Stimulated activated CD4-positive, alpha-beta T cell treated with anti-CD3 and anti-CD28 coated beads, Interleukin-12 subunit alpha, Interleukin-12 subunit beta, amount 100 ng/mL, for 24 hours (primary cell): Measurements from ENCODE around the gene PTH2R.
"Not testable (repeated sequence)": the region's sequence is repeated elsewhere in the genome, so short reads cannot be mapped to it uniquely, and the experiment has no call there.

Experiments used
- DNase-seq, 2 experiments: peaks; one replicate each; pipeline ENCODE4 v3.0.0-alpha.2; 2020; ENCODE audit warnings: low read depth in 2 of 2

PTH2R gene

GRCh38 chr2:208482453-208483015, 75.9 kb downstream of the PTH2R start:
- DNase-seq = not testable (repeated sequence)

- DNase-seq = no peak
Measured at GRCh38 chr2:208485390-208485789, 78.8 kb downstream of the PTH2R start.

GRCh38 chr2:208488686-208489564, 82.3 kb downstream of the PTH2R start:
- no peak for DNase-seq

GRCh38 chr2:208489687-208490086, 83.1 kb downstream of the PTH2R start:
- DNase-seq = no peak

GRCh38 chr2:208490492-208490891, 83.9 kb downstream of the PTH2R start:
- DNase-seq = no peak

DNA sequence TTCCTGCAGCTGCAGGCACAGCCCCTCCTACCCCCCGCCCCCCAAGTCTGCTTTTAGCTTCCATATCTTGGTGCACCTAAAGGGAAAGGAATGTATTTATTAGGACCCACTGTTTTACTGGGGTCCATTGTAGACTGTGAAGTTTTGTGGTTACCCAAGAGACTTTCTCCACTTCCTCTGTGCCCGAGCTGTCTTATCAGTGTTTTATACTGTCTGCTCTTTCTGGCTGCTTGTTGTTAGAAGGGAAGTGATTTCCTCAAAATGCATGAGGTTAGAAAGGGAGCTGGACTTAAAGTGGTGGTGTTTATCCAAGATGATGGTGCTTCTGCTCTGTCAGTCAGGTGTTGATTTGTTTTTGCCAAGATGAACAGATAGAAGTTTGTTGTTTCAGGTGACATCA, 85.0 kb downstream of the PTH2R start:
- DNase-seq = no peak

- no peak for DNase-seq
Measured at GRCh38 chr2:208492069-208492468, 85.5 kb downstream of the PTH2R start.

GRCh38 chr2:208493186-208493585, 86.6 kb downstream of the PTH2R start:
- no peak for DNase-seq

DNA sequence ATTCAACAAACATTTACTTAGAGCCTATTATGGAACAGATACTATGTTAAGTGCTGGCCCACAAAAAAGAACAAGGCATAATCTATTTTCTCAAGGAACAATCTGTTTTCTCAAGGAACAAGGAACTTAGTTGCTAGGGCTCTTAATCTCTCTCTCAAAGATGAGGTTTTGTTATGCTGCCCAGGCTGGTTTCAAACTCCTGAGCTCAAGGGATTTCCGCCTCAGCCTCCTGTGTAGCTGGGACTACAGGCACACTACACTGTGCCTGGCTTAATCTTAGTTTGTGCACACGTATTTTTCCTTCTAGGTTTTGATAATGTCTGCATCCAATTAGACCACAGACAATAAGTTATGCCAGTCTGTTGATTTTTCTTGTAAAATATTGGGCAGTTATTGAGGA, 89.5 kb downstream of the PTH2R start:
- no peak for DNase-seq

DNA sequence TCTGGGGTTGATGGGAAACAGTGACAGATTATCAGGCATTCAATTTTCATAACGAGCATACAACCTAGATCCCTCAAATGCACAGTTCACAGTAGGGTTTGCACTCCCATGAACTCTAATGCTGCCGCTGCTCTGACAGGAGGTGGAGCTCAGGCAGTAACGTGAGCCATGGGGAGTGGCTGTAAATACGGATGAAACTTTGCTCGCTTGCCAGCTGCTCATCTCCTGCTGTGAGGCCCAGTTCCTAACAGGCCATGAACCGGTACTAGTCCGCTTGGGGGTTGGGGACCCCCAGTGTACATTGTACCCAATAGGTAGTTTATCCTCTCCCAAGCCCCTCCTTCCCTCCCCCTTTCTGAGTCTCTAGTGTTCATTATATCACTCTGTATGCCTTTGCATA, 94.6 kb downstream of the PTH2R start:
- no peak for DNase-seq

- no peak for DNase-seq
Measured at GRCh38 chr2:208502288-208502687, 95.7 kb downstream of the PTH2R start.

DNA sequence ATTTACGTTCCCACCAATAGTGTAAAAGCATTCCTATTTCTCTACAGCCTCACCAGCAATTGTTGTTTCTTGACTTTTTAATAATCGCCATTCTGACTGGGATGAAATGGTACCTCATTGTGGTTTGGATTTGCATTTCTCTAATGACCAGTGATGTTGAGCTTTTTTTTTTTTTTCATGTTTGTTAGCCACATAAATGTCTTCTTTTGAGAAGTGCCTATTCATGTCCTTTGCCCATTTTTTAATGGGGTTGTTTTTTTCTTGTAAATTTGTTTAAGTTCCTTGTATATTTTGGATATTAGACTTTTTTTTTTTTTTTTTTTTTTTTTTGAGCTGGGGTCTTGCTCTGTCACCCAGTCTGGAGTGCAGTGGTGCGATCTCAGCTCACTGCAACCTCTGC, 98.8 kb downstream of the PTH2R start:
- DNase-seq = not testable (repeated sequence)

GRCh38 chr2:208509586-208509985, 103.0 kb downstream of the PTH2R start:
- DNase-seq = no peak

GRCh38 chr2:208511016-208511415, 104.4 kb downstream of the PTH2R start:
- DNase-seq = no peak

- DNase-seq = no peak
Measured at GRCh38 chr2:208511573-208511972, 105.0 kb downstream of the PTH2R start.

DNA sequence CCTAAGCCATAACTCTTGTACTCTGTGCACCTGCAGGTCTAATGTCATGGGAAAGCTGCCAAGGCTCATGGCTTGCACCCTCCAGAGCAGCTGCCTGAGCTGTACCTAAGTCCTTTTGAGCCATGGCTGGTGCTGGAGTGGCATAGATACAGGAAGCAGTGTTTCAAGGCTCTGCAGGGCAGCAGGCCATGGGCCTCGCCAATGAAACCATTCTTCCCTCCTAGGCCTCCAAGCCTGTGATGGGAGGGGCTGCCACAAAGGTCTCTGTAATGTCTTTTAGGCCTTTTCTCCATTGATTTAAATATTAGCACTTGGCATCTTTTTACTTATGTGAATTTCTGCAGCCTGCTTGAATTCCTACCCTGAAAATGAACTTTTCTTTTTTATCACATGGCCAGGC, 108.5 kb downstream of the PTH2R start:
- DNase-seq = no peak

DNA sequence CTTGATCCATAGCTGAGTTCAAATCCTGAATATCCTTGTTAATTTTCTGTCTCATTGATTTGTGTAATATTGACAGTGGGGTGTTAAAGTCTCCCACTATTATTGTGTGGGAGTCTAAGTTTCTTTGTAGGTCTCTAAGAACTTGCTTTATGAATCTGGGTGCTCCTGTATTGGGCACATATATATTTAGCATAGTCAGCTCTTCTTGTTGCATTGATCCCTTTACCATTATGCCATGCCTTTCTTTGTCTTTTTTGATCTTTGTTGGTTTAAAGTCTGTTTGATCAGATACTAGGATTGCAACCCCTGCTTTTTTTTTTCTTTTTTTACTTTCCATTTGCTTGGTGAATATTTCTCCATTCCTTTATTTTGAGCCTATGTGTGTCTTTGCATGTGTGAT, 116.5 kb downstream of the PTH2R start:
- not testable (repeated sequence) for DNase-seq

GRCh38 chr2:208525165-208525564, 118.6 kb downstream of the PTH2R start:
- DNase-seq = not testable (repeated sequence)

- no peak for DNase-seq
Measured at GRCh38 chr2:208529796-208530195, 123.2 kb downstream of the PTH2R start.

- no peak for DNase-seq
Measured at GRCh38 chr2:208531361-208531760, 124.8 kb downstream of the PTH2R start.

DNA sequence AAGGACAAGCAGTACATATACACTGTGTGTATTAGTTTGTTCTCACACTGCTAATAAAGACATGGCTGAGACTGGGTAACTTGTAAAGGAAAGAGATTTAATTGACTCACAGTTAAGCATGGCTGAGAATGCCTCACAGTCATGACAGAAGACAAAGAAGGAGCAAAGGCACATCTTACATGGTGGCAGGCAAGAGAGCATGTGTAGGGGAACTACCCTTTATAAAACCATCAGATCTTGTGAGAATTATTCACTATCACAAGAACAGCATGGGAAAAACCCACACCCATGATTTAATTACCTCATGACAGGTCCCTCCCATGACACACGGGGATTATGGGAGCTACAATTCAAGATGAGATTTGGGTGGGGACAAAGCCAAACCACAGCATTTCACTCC, 129.0 kb downstream of the PTH2R start:
- not testable (repeated sequence) for DNase-seq

- no peak for DNase-seq
Measured at GRCh38 chr2:208541461-208541988, 134.9 kb downstream of the PTH2R start.

DNA sequence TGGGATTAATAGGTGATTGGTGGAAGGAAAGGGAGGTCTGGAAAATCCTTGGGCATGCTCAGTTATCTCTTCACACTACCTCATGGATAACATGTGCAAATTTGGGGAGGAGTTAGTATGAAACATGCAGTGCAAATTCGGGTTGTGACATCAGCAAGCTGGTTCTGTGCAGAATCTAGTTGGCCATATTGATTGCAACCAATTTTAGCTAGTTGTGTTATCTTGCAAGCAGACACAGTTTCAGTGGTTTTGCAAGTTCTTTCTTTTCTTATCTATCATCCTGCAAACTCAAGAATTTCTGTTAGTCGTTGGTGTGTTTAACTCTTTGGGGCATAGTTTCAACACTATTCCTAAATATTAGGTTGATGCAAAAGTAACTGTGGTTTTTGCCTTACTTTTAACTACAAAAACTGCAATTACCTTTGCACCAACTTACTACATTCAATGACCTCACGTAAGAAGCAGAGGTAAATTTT, 135.4 kb downstream of the PTH2R start:
- DNase-seq = no peak
